Measurements from ENCODE around the gene ATG16L1. TPM values are rescaled to one million over a fixed set of nuclear protein-coding genes. Genes with fewer than 3 reads are reported as not detected.
A peak's percentile ranks its signal among the peaks of the same experiment; 100 is the strongest.
"Not testable (repeated sequence)": the region's sequence is repeated elsewhere in the genome, so short reads cannot be mapped to it uniquely, and the experiment has no call there.

Gene ATG16L1
- total RNA-seq, 2 experiments from 2014 or later = 60.8 to 67.6 TPM

- POLR2A ChIA-PET = interaction anchor here (1.0 to 1.1 kb wide), 2 partner anchors 10 to 11 kb away, joined by 3 to 4 read pairs; no protein-coding TSS in a partner anchor
These were observed 69.7 kb downstream of the ATG16L1 start for GRCh38 chr2:233321166-233321565.

GRCh38 chr2:233323851-233324250 lies 72.4 kb downstream of the ATG16L1 start:
- Mint-ChIP-seq H3K4me1 (peaks cover 20% of the 10 kb centered on the region), H3K27ac (no peak overlapping the region), H3K4me3 (no peak overlapping the region), H3K27me3 (peaks cover 14% of the 10 kb centered on the region), H3K36me3 (no peaks in the 10 kb centered on the region), H3K9me3 (no peaks in the 10 kb centered on the region)
- POLR2A ChIA-PET = interaction anchor here (1.7 kb wide), 1 partner anchor 8 kb away, joined by 5 read pairs; no protein-coding TSS in a partner anchor
- no peak for DNase-seq
- ATAC-seq (ENCODE audit: low read depth) = no peak

More at GRCh38 chr2:233321166-233321565, 69.7 kb downstream of the ATG16L1 start:
- Mint-ChIP-seq H3K4me3 (no peak overlapping the region), H3K4me1 (peaks cover 16% of the 10 kb centered on the region), H3K9me3 (no peaks in the 10 kb centered on the region), H3K27me3 (peaks cover 18% of the 10 kb centered on the region), H3K27ac (no peak overlapping the region), H3K36me3 (no peaks in the 10 kb centered on the region)
- DNase-seq (no peak), ATAC-seq (ENCODE audit: low read depth) (no peak)

DNA sequence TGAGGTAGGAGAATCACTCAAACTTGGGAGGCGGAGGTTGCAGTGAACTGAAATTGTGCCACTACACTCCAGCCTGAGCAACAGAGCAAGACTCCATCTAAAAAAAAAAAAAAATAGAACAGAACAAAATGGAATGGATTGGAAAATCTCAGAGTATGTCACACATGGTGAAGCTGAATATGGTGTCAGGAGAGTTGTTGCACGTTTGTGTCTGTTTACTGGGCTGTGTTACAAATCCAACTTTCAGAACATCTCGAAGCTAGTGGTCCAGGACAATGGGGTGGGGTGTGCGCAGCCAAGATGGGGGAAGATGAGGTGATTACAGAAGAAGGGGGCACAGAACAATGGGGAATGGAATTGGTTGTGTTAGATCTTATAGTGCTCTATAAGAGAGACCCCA lies 73.8 kb downstream of the ATG16L1 start:
- DNase-seq (no peak), ATAC-seq (ENCODE audit: low read depth) (no peak)
- Mint-ChIP-seq H3K4me3 (no peak overlapping the region), H3K27ac (no peak overlapping the region), H3K4me1 (peaks cover 25% of the 10 kb centered on the region), H3K9me3 (no peaks in the 10 kb centered on the region), H3K27me3 (peaks cover 7% of the 10 kb centered on the region), H3K36me3 (no peaks in the 10 kb centered on the region)
- POLR2A ChIA-PET = no interaction called here

- H3K4me3 Mint-ChIP-seq = no peak overlapping the region
- DNase-seq (no peak), ATAC-seq (ENCODE audit: low read depth) (no peak)
- H3K27me3 Mint-ChIP-seq = peaks cover 2% of the 10 kb centered on the region
- POLR2A ChIA-PET = no interaction called here
- no peak overlapping the region for H3K27ac Mint-ChIP-seq
- peaks cover 27% of the 10 kb centered on the region for H3K4me1 Mint-ChIP-seq
- peaks cover 1% of the 10 kb centered on the region for H3K36me3 Mint-ChIP-seq
- no peaks in the 10 kb centered on the region for H3K9me3 Mint-ChIP-seq
These were observed 74.3 kb downstream of the ATG16L1 start for GRCh38 chr2:233325814-233326213.

DNA sequence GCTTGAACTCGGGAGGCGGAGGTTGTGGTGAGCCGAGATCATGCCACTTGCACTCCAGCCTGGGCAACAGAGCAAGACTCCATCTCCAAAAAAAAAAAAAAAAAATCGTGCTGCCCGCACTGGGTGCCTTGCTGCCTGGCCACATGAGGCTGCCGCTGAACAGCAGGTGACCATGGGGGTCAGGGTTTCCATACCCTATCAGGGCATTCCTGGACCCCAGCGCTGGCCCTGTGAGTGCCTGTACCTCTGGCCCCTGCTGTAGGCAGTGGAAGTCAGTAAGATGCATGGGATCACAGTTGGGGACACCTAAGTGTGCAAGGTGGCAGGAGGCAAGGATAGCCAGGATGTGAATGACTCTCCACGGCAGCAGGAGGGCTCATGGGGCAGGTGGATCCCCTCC lies 75.0 kb downstream of the ATG16L1 start:
- H3K4me1 Mint-ChIP-seq = peaks cover 31% of the 10 kb centered on the region
- no peak overlapping the region for H3K4me3 Mint-ChIP-seq
- H3K27ac Mint-ChIP-seq = no peak overlapping the region
- ATAC-seq (ENCODE audit: low read depth) (no peak), DNase-seq (no peak)
- H3K9me3 Mint-ChIP-seq = no peaks in the 10 kb centered on the region
- H3K27me3 Mint-ChIP-seq = no peaks in the 10 kb centered on the region
- peaks cover 3% of the 10 kb centered on the region for H3K36me3 Mint-ChIP-seq
- POLR2A ChIA-PET = no interaction called here

GRCh38 chr2:233328922-233329321 lies 77.4 kb downstream of the ATG16L1 start:
- POLR2A ChIA-PET = no interaction called here
- DNase-seq (no peak), ATAC-seq (ENCODE audit: low read depth) (no peak)
- no peak overlapping the region for H3K4me3 Mint-ChIP-seq
- no peak overlapping the region for H3K27ac Mint-ChIP-seq
- peaks cover 34% of the 10 kb centered on the region for H3K4me1 Mint-ChIP-seq
- H3K9me3 Mint-ChIP-seq = no peaks in the 10 kb centered on the region
- H3K27me3 Mint-ChIP-seq = no peaks in the 10 kb centered on the region
- H3K36me3 Mint-ChIP-seq = peaks cover 6% of the 10 kb centered on the region

GRCh38 chr2:233329489-233330135 lies 78.1 kb downstream of the ATG16L1 start:
- ATAC-seq (ENCODE audit: low read depth) = no peak
- Mint-ChIP-seq H3K27ac (no peak overlapping the region), H3K4me1 (peaks cover 36% of the 10 kb centered on the region), H3K4me3 (no peak overlapping the region), H3K9me3 (no peaks in the 10 kb centered on the region), H3K27me3 (no peaks in the 10 kb centered on the region), H3K36me3 (peaks cover 6% of the 10 kb centered on the region)
- DNase-seq = no peak
- POLR2A ChIA-PET = interaction anchor here (1.1 to 1.3 kb wide), 2 partner anchors 26 to 54 kb away, joined by 3 read pairs; no protein-coding TSS in a partner anchor

DNA sequence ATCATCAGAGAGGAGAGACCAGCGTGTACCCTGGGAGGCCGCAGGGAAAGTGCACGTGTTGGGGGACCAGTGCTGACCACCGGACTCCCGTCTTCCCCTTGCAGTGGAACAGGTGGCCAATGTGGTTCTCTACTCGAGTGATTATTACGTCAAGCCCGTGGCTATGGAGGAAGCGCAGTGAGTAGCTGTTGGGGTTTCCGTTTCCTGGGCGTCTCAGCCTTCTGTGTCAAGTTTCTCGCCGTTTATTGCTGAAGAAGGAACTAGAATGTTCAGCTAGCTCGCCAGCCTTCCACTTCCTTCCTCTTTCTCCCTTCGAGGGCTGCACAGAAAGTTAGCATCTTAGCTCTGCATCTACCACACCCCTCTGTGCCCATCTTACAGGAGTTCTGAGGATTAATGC lies 80.1 kb downstream of the ATG16L1 start:
- H3K27ac Mint-ChIP-seq = peak overlapping the region; percentile 99
- no peaks in the 10 kb centered on the region for H3K9me3 Mint-ChIP-seq
- peak overlapping the region; percentile 80 for H3K4me3 Mint-ChIP-seq
- DNase-seq = peak; percentile 67
- peaks cover 6% of the 10 kb centered on the region for H3K36me3 Mint-ChIP-seq
- H3K27me3 Mint-ChIP-seq = peaks cover 3% of the 10 kb centered on the region
- peaks cover 41% of the 10 kb centered on the region for H3K4me1 Mint-ChIP-seq
- ATAC-seq (ENCODE audit: low read depth) = peak; percentile 94
- POLR2A ChIA-PET = interaction anchor here (0.7 to 3.0 kb wide), 16 partner anchors 8 to 271 kb away, joined by 3 to 21 read pairs (median 4); partner anchors contain the start of gene INPP5D

DNA sequence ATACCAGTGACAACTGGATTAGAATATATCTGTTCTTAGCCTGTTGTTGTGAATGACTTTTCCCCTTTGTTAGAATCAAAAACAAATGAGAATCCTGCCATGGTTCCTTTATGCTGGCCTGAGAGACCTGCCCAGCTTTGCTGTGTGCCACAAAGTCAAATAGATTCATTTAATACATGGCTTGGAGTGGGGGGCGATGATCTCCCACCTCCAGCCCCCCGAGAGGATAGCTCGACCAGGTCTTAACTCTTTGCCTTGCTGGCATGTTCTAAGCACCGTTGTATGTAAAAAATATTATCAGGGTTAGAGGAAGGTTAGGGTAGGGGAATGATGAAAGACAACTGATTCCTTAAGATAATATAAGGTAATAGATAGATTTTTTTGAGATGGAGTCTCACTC lies 80.7 kb downstream of the ATG16L1 start:
- POLR2A ChIA-PET = interaction anchor here (0.6 to 3.0 kb wide), 14 partner anchors 9 to 272 kb away, joined by 3 to 21 read pairs (median 4); partner anchors contain the start of gene INPP5D

DNA sequence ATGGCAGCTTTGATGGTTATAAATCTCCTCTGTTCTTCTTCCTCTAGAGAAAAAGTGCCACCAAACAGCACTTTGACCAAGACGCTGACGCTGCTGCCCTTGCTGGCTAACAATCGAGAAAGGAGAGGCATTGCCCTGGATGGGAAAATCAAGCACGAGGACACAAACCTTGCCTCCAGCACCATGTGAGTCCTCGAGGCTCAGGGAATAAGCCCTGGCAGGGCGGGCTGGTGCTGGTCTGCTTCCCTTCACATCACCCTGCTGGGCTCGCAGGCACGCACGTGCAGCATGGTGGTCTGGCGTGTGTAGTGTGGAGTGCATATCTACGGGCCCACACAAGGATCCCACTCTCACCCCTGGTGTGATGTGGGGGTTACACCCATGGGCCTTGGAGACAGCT lies 83.4 kb downstream of the ATG16L1 start:
- peaks cover 45% of the 10 kb centered on the region for H3K4me1 Mint-ChIP-seq
- ATAC-seq (ENCODE audit: low read depth) (no peak), DNase-seq (no peak)
- H3K27ac Mint-ChIP-seq = no peak overlapping the region
- H3K27me3 Mint-ChIP-seq = peaks cover 9% of the 10 kb centered on the region
- peaks cover 6% of the 10 kb centered on the region for H3K36me3 Mint-ChIP-seq
- H3K4me3 Mint-ChIP-seq = no peak overlapping the region
- POLR2A ChIA-PET = no interaction called here
- H3K9me3 Mint-ChIP-seq = no peaks in the 10 kb centered on the region

More for the DNA sequence above, 80.7 kb downstream of the ATG16L1 start:
- Mint-ChIP-seq H3K4me3 (peak overlapping the region; percentile 80), H3K4me1 (peaks cover 39% of the 10 kb centered on the region), H3K27me3 (peaks cover 3% of the 10 kb centered on the region), H3K27ac (peak overlapping the region; percentile 99), H3K9me3 (no peaks in the 10 kb centered on the region), H3K36me3 (peaks cover 6% of the 10 kb centered on the region)
- DNase-seq = no peak
- peak; percentile 4 for ATAC-seq (ENCODE audit: low read depth)

DNA sequence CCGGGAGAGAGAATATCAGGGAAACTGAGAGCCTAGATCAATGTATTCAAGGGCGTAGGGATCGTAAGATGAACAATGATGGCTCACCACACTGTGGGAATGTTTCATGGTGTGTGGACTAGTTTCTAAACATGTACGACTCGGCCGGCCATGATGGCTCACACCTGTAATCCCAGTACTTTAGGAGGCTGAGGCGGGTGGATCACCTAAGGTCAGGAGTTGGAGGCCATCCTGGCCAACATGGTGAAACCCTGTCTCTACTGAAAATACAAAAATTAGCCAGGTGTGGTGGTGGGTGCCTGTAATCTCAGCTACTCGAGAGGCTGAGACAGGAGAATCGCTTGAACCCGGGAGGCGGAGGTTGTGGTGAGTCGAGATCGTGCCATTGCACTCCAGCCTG lies 84.6 kb downstream of the ATG16L1 start:
- H3K4me1 Mint-ChIP-seq = peaks cover 39% of the 10 kb centered on the region
- H3K4me3 Mint-ChIP-seq, H3K27ac Mint-ChIP-seq: not testable (repeated sequence)

GRCh38 chr2:233336541-233336940 lies 85.1 kb downstream of the ATG16L1 start:
- DNase-seq = no peak
- Mint-ChIP-seq H3K27ac (no peak overlapping the region), H3K9me3 (no peaks in the 10 kb centered on the region), H3K4me3 (no peak overlapping the region), H3K4me1 (peaks cover 35% of the 10 kb centered on the region), H3K36me3 (peaks cover 2% of the 10 kb centered on the region), H3K27me3 (peaks cover 9% of the 10 kb centered on the region)
- POLR2A ChIA-PET = interaction anchor here (0.7 to 1.4 kb wide), 3 partner anchors 27 to 68 kb away, joined by 3 to 6 read pairs (median 3); no protein-coding TSS in a partner anchor
- no peak for ATAC-seq (ENCODE audit: low read depth)

More for the DNA sequence above, 84.6 kb downstream of the ATG16L1 start:
- POLR2A ChIA-PET = interaction anchor here (0.8 kb wide), 1 partner anchor 27 kb away, joined by 3 read pairs; no protein-coding TSS in a partner anchor
- H3K27me3 Mint-ChIP-seq; H3K9me3 Mint-ChIP-seq; ATAC-seq (ENCODE audit: low read depth); DNase-seq; H3K36me3 Mint-ChIP-seq: not testable (repeated sequence)

- POLR2A ChIA-PET = interaction anchor here (0.6 to 1.4 kb wide), 3 partner anchors 41 to 277 kb away, joined by 3 to 6 read pairs (median 4); no protein-coding TSS in a partner anchor
- peaks cover 26% of the 10 kb centered on the region for H3K4me1 Mint-ChIP-seq
- H3K4me3 Mint-ChIP-seq = no peak overlapping the region
- H3K27me3 Mint-ChIP-seq = peaks cover 9% of the 10 kb centered on the region
- DNase-seq (no peak), ATAC-seq (ENCODE audit: low read depth) (no peak)
- H3K9me3 Mint-ChIP-seq = no peaks in the 10 kb centered on the region
- no peak overlapping the region for H3K27ac Mint-ChIP-seq
- no peaks in the 10 kb centered on the region for H3K36me3 Mint-ChIP-seq
These were observed 86.6 kb downstream of the ATG16L1 start for GRCh38 chr2:233338046-233338445.
